ENCODE results near the gene EDRF1. TPM values are rescaled to one million over a fixed set of nuclear protein-coding genes. Genes with fewer than 3 reads are reported as not detected.

Gene EDRF1
- total RNA-seq, 1 experiment from 2014 or later, result 24.1 TPM

GRCh38 chr10:125781374-125781773 lies 61.9 kb downstream of the EDRF1 start:
- BruUV-seq (replicated peaks), result no TSS peak
- CTCF ChIA-PET, result interaction anchor here (0.6 kb wide), 1 partner anchor 1219 kb away, joined by 3 read pairs; no protein-coding TSS in a partner anchor
- POLR2A ChIA-PET, result no interaction called here
- peaks cover 21% of the 10 kb centered on the region for H3K27me3 Mint-ChIP-seq (ENCODE audit: insufficient read depth, unreplicated experiment)
- no peaks in the 10 kb centered on the region for H3K9me3 Mint-ChIP-seq (ENCODE audit: unreplicated experiment)
- no peak for DNase-seq (ENCODE audit: unreplicated experiment)
- peaks cover 6% of the 10 kb centered on the region for H3K36me3 Mint-ChIP-seq (ENCODE audit: insufficient read depth, unreplicated experiment)
- no peak for TF ChIP-seq CTCF (IDR thresholded peaks at IDR 0.05; ENCODE audit: unreplicated experiment)
- H3K27ac Mint-ChIP-seq (ENCODE audit: low read depth, unreplicated experiment), result no peak overlapping the region
- intact Hi-C loops (cut with micrococcal nuclease), result no loop called here
- H3K4me3 Mint-ChIP-seq (ENCODE audit: unreplicated experiment), result no peak overlapping the region
- H3K4me1 Mint-ChIP-seq (ENCODE audit: insufficient read depth, unreplicated experiment), result no peaks in the 10 kb centered on the region

- no peak for DNase-seq (ENCODE audit: unreplicated experiment)
- Mint-ChIP-seq H3K4me3 (ENCODE audit: unreplicated experiment) (no peak overlapping the region), H3K27ac (ENCODE audit: low read depth, unreplicated experiment) (no peak overlapping the region), H3K27me3 (ENCODE audit: insufficient read depth, unreplicated experiment) (peaks cover 19% of the 10 kb centered on the region), H3K9me3 (ENCODE audit: unreplicated experiment) (no peaks in the 10 kb centered on the region), H3K4me1 (ENCODE audit: insufficient read depth, unreplicated experiment) (no peaks in the 10 kb centered on the region), H3K36me3 (ENCODE audit: insufficient read depth, unreplicated experiment) (peaks cover 6% of the 10 kb centered on the region)
- no TSS peak for BruUV-seq (replicated peaks)
- CTCF ChIA-PET, result interaction anchor here (0.9 kb wide), 1 partner anchor 708 kb away, joined by 3 read pairs; no protein-coding TSS in a partner anchor
- POLR2A ChIA-PET, result no interaction called here
- intact Hi-C loops (cut with micrococcal nuclease), result no loop called here
- TF ChIP-seq CTCF (IDR thresholded peaks at IDR 0.05; ENCODE audit: unreplicated experiment), result no peak
Measured at GRCh38 chr10:125782054-125782453, 62.5 kb downstream of the EDRF1 start.

GRCh38 chr10:125782616-125783015 lies 63.1 kb downstream of the EDRF1 start:
- intact Hi-C loops (cut with micrococcal nuclease), result no loop called here
- Mint-ChIP-seq H3K27ac (ENCODE audit: low read depth, unreplicated experiment) (no peak overlapping the region), H3K4me1 (ENCODE audit: insufficient read depth, unreplicated experiment) (no peaks in the 10 kb centered on the region), H3K9me3 (ENCODE audit: unreplicated experiment) (no peaks in the 10 kb centered on the region), H3K36me3 (ENCODE audit: insufficient read depth, unreplicated experiment) (peaks cover 6% of the 10 kb centered on the region), H3K4me3 (ENCODE audit: unreplicated experiment) (no peak overlapping the region), H3K27me3 (ENCODE audit: insufficient read depth, unreplicated experiment) (peaks cover 13% of the 10 kb centered on the region)
- no peak for DNase-seq (ENCODE audit: unreplicated experiment)
- CTCF ChIA-PET, result interaction anchor here (0.6 to 0.9 kb wide), 2 partner anchors 570 to 708 kb away, joined by 3 read pairs; no protein-coding TSS in a partner anchor
- TF ChIP-seq CTCF (IDR thresholded peaks at IDR 0.05; ENCODE audit: unreplicated experiment), result no peak
- BruUV-seq (replicated peaks), result no TSS peak
- POLR2A ChIA-PET, result no interaction called here

GRCh38 chr10:125783408-125783807 lies 63.9 kb downstream of the EDRF1 start:
- TF ChIP-seq CTCF (IDR thresholded peaks at IDR 0.05; ENCODE audit: unreplicated experiment), result no peak
- BruUV-seq (replicated peaks), result no TSS peak
- no peak for DNase-seq (ENCODE audit: unreplicated experiment)
- H3K27ac Mint-ChIP-seq (ENCODE audit: low read depth, unreplicated experiment), result no peak overlapping the region
- no peaks in the 10 kb centered on the region for H3K9me3 Mint-ChIP-seq (ENCODE audit: unreplicated experiment)
- intact Hi-C loops (cut with micrococcal nuclease), result no loop called here
- CTCF ChIA-PET, result interaction anchor here (0.6 kb wide), 1 partner anchor 571 kb away, joined by 3 read pairs; no protein-coding TSS in a partner anchor
- peaks cover 8% of the 10 kb centered on the region for H3K36me3 Mint-ChIP-seq (ENCODE audit: insufficient read depth, unreplicated experiment)
- POLR2A ChIA-PET, result interaction anchor here (1.5 kb wide), 1 partner anchor 18 kb away, joined by 5 read pairs; no protein-coding TSS in a partner anchor
- H3K4me3 Mint-ChIP-seq (ENCODE audit: unreplicated experiment), result no peak overlapping the region
- H3K4me1 Mint-ChIP-seq (ENCODE audit: insufficient read depth, unreplicated experiment), result no peaks in the 10 kb centered on the region
- H3K27me3 Mint-ChIP-seq (ENCODE audit: insufficient read depth, unreplicated experiment), result peaks cover 5% of the 10 kb centered on the region

Measured in MCF 10A (cell line).